HFF-Myc (cell line): ENCODE measurements around the gene PWP2.
"Not testable (repeated sequence)": the region's sequence is repeated elsewhere in the genome, so short reads cannot be mapped to it uniquely, and the experiment has no call there.

Experiments used
- DNase-seq: peaks from one replicate; pipeline ENCODE4 v3.0.0-alpha.2; 2011; ENCODE audit warnings: low read depth; ENCODE audit errors: extremely low read depth
- H3K4me3 ChIP-seq: replicated peaks from 2 replicates; pipeline ENCODE4 v1.5.1; 2011; ENCODE audit warnings: low read depth, mild to moderate bottlenecking, control low read depth, low read length

The PWP2 gene

GRCh38 chr21:44147108-44147507, 39.9 kb downstream of the PWP2 start:
- not testable (repeated sequence) for DNase-seq, H3K4me3 ChIP-seq

DNA sequence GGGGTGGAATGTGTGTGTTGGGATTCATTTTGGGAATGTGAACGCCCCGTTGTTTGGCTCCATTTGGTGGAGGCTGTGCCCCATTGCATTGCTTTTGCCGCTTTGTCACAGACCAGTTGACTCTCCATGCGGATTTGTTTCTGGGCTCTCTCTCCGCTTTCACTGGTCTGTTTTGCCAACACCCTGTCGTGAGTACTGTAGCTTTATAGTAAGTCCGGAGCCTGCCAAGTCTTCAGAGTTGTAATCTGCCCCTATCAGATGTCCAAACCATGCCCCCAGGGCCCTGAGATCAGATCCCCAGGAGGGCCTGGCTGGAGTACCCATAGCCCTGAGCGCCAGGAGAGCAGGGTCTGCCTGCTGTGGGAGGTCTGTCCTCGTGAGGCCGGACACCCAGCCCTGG, 43.1 kb downstream of the PWP2 start:
- not testable (repeated sequence) for H3K4me3 ChIP-seq, DNase-seq

- not testable (repeated sequence) for DNase-seq, H3K4me3 ChIP-seq
Measured at GRCh38 chr21:44153214-44153888, 46.2 kb downstream of the PWP2 start.

- not testable (repeated sequence) for H3K4me3 ChIP-seq
Measured at GRCh38 chr21:44153889-44154228, 46.7 kb downstream of the PWP2 start.

DNA sequence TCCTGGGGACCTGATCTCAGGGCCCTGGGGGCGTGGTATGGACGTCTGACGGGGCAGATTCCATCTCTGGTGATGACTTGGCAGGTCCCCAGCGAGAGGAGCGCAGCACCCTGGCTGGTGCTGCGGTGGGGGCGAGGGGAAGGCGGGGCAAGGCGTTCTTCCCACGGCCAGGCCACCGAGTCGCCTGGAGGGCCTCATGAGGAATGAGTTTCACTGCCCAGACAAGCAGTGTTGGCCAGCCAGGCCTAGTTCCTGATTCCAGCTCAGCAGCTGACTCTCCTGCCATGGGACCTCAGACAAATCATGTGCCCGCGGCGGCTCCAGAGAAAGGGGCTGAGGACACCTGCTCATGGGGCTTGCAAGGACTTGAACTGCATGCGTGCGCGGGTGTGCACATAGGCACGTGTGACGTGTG, 47.6 kb downstream of the PWP2 start:
- not testable (repeated sequence) for DNase-seq, H3K4me3 ChIP-seq

More at GRCh38 chr21:44153889-44154228, 46.7 kb downstream of the PWP2 start:
- not testable (repeated sequence) for DNase-seq

DNA sequence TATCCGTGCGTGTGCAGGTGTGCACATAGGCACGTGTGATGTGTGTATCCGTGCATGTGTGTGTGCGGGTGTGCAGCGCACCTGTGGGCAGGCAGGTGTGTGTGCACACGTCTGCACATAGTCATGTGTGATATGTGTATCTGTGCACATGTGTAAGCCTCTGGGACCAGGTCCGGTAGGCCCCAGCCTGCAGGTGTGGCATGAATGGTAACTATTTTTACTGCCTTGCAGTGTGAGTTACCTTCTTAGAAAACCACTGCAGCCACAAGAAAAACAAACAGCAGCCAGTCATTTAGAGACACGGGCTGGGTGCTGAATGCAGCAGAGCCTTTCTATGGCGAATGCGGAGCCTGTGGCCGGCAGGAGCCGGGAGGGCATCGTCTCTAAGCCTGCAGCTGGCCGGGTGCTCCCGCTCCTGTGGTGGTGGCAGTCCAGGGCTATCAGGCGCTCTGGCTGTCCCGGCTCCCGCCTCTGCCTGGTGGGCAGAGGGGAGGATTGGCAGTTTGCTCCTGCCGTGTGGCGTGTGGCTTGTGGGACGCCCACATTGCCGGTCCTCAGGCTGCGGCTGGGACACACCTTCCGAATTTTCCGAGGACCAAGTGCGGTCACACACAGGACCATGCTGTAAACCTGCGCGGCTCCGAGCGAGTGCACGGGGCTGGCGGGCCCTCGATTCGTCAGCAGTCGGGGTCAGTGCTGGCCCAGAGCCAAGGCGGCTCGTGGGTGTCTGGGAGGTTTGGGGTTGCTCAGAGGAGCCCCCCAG, 48.2 kb downstream of the PWP2 start:
- H3K4me3 ChIP-seq, DNase-seq: not testable (repeated sequence)

- not testable (repeated sequence) for H3K4me3 ChIP-seq, DNase-seq
Measured at GRCh38 chr21:44155994-44156380, 48.8 kb downstream of the PWP2 start.

DNA sequence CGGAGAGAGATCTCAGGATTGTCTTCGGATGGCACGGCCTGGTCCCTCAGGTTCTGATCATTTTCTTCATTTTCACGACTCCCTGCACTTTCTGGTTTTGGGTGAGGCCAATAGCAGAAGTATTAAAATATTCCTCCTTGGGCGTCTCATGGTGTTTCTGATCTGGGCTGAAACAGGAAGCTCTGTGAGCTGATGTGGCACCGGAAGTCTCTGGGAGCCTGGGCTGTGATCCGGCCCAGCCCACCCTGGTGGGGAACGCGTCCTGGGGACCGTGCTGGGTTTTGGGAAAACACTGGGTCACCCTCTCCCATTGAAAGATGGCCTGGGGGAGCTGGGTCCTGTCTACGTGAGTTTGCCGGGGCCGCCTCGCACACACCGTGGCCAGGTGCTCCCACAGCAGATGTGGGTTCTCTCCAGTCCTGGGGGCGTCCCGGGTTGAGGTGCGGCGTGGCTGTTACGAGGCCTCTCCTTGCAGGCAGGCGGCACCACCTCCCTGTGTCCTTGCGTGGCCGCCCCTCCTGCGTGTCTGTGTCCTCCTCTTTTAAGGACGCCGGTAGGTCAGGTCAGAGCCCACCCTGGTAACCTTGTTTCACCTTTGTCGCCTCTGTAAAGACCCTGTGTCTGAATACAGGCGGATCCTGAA, 50.4 kb downstream of the PWP2 start:
- DNase-seq, H3K4me3 ChIP-seq: not testable (repeated sequence)

DNA sequence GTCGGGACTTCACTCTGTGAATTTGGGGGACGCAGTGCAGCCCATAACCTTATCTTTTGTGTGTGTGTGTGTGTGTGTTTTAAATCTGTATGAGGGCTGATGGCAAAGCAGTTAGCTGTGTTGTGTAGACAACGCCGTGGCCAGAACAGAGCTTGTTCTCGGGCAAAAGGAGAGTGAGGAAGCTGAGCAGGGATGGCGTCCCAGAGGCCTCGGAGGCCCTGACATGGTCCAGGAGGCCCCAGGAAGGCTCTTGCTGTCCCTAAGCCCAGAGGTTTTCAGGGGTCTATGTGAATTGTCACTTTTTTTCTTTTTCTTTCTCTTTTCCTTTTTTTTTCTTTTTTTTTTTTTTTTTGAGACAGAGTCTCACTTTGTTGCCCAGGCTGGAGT, 50.9 kb downstream of the PWP2 start:
- not testable (repeated sequence) for H3K4me3 ChIP-seq, DNase-seq

DNA sequence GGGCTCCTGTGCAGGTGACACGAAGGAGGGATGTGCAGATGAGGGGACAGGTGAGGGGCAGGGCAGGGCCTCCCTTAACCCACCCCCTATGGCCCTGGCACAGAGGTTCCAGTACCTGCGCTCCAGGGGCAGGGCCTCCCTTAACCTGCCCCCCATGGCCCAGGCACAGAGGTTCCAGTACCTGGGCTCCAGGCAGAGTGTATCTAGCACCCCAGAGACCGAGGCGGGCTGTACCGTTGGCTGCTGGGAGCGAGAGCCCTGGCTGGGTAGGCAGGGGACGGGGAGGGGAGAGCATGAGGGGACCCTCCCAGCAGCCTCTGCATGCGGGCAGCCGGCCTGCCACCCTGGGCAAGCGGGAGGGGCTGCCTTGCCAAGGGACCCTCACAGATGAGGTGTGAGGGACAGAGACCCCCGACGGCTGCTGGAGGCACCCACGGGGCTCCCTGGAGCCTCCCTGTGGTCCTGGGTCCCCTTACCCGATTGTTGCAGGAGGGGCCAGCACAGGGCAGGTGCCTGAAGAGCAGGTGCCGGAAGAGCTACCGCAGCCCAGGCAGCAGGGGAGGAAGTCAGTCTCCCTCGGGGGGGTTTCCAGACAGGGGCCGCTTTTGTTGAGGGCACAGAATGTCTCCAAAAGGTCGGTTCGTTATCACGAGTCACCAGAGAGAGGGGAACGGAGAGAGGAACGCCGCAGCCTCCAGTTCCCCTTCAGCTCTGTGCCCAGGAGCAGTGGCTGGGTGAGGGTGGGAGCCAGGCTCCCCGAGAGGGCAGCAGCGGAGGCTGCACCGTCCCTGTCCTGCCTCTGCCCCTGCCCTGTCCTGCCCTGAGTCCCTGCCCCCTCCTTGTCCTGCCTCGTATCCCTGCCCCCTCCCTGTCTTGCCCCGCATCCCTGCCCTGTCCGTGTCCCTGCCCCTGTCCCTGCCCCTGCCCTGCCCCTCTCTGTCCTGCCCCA, 52.4 kb downstream of the PWP2 start:
- DNase-seq: not testable (repeated sequence)

GRCh38 chr21:44160298-44160672, 53.1 kb downstream of the PWP2 start:
- H3K4me3 ChIP-seq, DNase-seq: not testable (repeated sequence)

More for the DNA sequence above, 52.4 kb downstream of the PWP2 start:
- H3K4me3 ChIP-seq: not testable (repeated sequence)

- DNase-seq, H3K4me3 ChIP-seq: not testable (repeated sequence)
Measured at GRCh38 chr21:44160821-44161220, 53.6 kb downstream of the PWP2 start.

DNA sequence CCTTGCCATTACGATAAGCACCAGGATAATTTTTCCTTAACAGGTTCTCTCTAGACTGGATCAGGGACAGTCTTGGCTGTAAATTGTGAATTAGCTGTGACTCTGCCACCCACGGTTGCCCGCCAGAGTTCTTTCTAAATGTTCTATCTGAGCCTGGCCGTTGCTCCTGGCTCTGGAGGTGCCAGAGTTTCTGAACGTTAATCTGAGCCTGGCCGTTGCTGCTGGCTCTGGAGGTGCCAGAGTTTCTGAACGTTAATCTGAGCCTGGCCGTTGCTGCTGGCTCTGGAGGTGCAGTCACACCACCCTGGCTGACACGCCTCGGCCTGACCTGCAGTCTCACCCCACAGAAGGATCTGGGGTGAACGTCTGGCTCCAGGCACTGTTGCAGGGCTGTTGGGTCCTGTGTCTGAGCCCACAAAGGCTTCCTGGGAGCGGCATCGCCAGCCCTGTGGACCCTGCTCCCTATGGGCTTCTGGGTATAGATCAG, 56.0 kb downstream of the PWP2 start:
- not testable (repeated sequence) for DNase-seq, H3K4me3 ChIP-seq

- not testable (repeated sequence) for DNase-seq
Measured at GRCh38 chr21:44165933-44166332, 58.7 kb downstream of the PWP2 start.

DNA sequence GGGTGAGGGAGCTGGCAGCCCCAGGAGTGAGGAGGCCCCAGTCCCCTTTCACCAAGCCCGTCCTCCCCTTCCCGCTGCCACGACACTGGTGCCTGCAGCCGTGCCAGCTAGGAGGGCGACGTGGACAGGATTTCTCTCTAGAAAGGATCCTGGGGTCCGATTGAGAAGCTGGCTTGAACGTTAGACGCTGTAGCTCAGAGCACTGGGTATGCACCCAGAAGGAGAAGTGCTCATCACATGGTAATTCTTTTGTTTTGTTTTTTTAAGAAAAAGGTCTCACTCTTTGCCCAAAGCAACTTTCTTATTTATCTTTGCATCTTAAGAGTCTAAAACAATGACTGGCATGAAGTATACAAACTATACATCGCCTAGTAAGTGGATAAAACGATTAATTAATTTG, 60.3 kb downstream of the PWP2 start:
- not testable (repeated sequence) for DNase-seq, H3K4me3 ChIP-seq

More at GRCh38 chr21:44165933-44166332, 58.7 kb downstream of the PWP2 start:
- H3K4me3 ChIP-seq: not testable (repeated sequence)

GRCh38 chr21:44170326-44170725, 63.1 kb downstream of the PWP2 start:
- DNase-seq, H3K4me3 ChIP-seq: not testable (repeated sequence)

GRCh38 chr21:44170863-44171262, 63.7 kb downstream of the PWP2 start:
- DNase-seq: not testable (repeated sequence)

DNA sequence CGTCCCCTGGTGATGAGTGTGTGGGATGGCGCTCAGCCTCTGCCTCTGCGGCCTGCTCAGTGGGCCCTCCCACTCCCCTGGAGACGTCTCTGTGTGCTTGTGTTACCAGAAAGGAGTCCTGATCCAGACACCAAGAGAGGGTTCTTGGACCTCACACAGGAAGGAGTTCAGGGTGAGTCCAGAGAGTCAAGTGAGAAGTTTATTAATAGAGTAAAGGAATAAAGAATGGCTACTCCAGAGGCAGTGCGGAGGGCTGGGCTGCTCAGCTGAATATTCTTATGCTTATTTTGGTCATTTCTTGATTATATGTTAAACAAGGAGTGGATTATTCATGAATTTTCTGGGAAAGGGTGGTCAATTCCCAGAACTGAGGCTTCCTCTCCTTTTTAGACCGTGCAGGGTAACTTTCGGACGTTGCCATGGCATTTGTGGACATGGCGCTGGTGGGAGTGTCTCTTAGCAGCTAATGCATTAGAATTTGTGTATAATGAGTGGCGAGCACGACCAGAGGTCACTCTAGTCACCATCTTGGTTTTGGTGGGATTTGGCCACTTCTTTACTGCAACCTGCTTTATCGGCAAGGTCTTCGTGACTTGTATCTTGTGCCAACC, 64.9 kb downstream of the PWP2 start:
- not testable (repeated sequence) for H3K4me3 ChIP-seq, DNase-seq

More at GRCh38 chr21:44170863-44171262, 63.7 kb downstream of the PWP2 start:
- not testable (repeated sequence) for H3K4me3 ChIP-seq
